ENCODE data around the gene CPLX1. TPM values are rescaled to one million over a fixed set of nuclear protein-coding genes. Genes with fewer than 3 reads are reported as not detected.

CPLX1 gene
- total RNA-seq, 1 donor from 2014 or later, result 1.1 TPM

GRCh38 chr4:787561-787981 is 38.4 kb downstream of the CPLX1 start:
- no peak for TF ChIP-seq CTCF (IDR thresholded peaks at IDR 0.05)
- intact Hi-C loops (cut with DNase I), result no loop called here
- DNase-seq (ENCODE audit: low spot score in 2 of 2), result no peak
- Histone ChIP-seq H3K27ac (peak overlapping the region in 1 of 2 donors; percentile 26), H3K27me3 (peaks cover 23% of the 10 kb centered on the region), H3K9me3 (no peaks in the 10 kb centered on the region), H3K4me1 (peaks cover 8 to 20% of the 10 kb centered on the region in 2 donors), H3K4me3 (no peak overlapping the region), H3K36me3 (no peaks in the 10 kb centered on the region)

GRCh38 chr4:786861-787300 is 39.0 kb downstream of the CPLX1 start:
- no peak for DNase-seq (ENCODE audit: low spot score in 2 of 2)
- Histone ChIP-seq H3K27ac (peak overlapping the region in 1 of 2 donors; percentile 59), H3K27me3 (peaks cover 20% of the 10 kb centered on the region), H3K9me3 (no peaks in the 10 kb centered on the region), H3K4me3 (peak overlapping the region in 1 of 2 donors; percentile 54), H3K36me3 (no peaks in the 10 kb centered on the region), H3K4me1 (peaks cover 8 to 22% of the 10 kb centered on the region in 2 donors)
- intact Hi-C loops (cut with DNase I), result no loop called here
- TF ChIP-seq CTCF (IDR thresholded peaks at IDR 0.05), result no peak

- Histone ChIP-seq H3K27me3 (peaks cover 17% of the 10 kb centered on the region), H3K27ac (peak overlapping the region in 1 of 2 donors; percentile 59), H3K4me1 (peaks cover 8 to 22% of the 10 kb centered on the region in 2 donors), H3K36me3 (no peaks in the 10 kb centered on the region), H3K4me3 (peak overlapping the region; percentile 47 to 54), H3K9me3 (no peaks in the 10 kb centered on the region)
- DNase-seq (ENCODE audit: low spot score in 2 of 2), result no peak
- intact Hi-C loops (cut with DNase I), result no loop called here
- no peak for TF ChIP-seq CTCF (IDR thresholded peaks at IDR 0.05)
Measured at GRCh38 chr4:786074-786741, 39.7 kb downstream of the CPLX1 start.

- intact Hi-C loops (cut with DNase I), result no loop called here
- H3K36me3 ChIP-seq, result peaks cover 0 to under 1% of the 10 kb centered on the region in 2 donors
- H3K4me1 ChIP-seq, result peaks cover 8 to 25% of the 10 kb centered on the region in 2 donors
- no peak for DNase-seq (ENCODE audit: low spot score in 2 of 2)
- peaks cover 17% of the 10 kb centered on the region for H3K27me3 ChIP-seq
- no peak for TF ChIP-seq CTCF (IDR thresholded peaks at IDR 0.05)
- no peaks in the 10 kb centered on the region for H3K9me3 ChIP-seq
- H3K27ac ChIP-seq, result peak overlapping the region in 1 of 2 donors; percentile 59
- H3K4me3 ChIP-seq, result peak overlapping the region; percentile 47 to 54
Measured at GRCh38 chr4:785332-786073, 40.4 kb downstream of the CPLX1 start.

GRCh38 chr4:784401-785331 is 41.3 kb downstream of the CPLX1 start:
- DNase-seq (ENCODE audit: low spot score in 2 of 2), result no peak
- Histone ChIP-seq H3K27me3 (peaks cover 17% of the 10 kb centered on the region), H3K4me1 (peaks cover 8 to 31% of the 10 kb centered on the region in 2 donors), H3K36me3 (peaks cover 7 to 9% of the 10 kb centered on the region in 2 donors), H3K4me3 (no peak overlapping the region), H3K27ac (no peak overlapping the region), H3K9me3 (peaks cover 0 to 3% of the 10 kb centered on the region in 2 donors)
- intact Hi-C loops (cut with DNase I), result loop anchor here (5.0 kb wide), 2 partner anchors 287 to 1478 kb away; partner anchors contain the start of genes MXD4, PIGG and ZNF721
- TF ChIP-seq CTCF (IDR thresholded peaks at IDR 0.05), result no peak
